GM23338 (cell line): ENCODE measurements around the gene OR51M1. TPM values are rescaled to one million over a fixed set of nuclear protein-coding genes. Genes with fewer than 3 reads are reported as not detected.

ENCODE experiments used
- ATAC-seq: fragments of 200-7000 bp; cut with Tn5 transposase; 3 replicates; pipeline ENCODE4 v1.9.1; 2020
- DNase-seq: peaks from one replicate; pipeline ENCODE4 v3.0.0-alpha.2; 2015; ENCODE audit warnings: low spot score
- H2AFZ ChIP-seq: fragments of 200-600 bp; sonication (generic); 2 replicates; pipeline ENCODE4 v1.8.0; 2016; ENCODE audit warnings: antibody characterized with exemption, mild to moderate bottlenecking, moderate library complexity
- H3F3A ChIP-seq: fragments of 200-600 bp; sonication (generic); replicated peaks from 2 replicates; pipeline ENCODE4 v1.8.0; 2017; ENCODE audit warnings: antibody characterized with exemption, mixed run types, low read depth
- H3K27ac ChIP-seq: fragments of 200-600 bp; sonication (generic); 2 replicates; pipeline ENCODE4 v1.6.1; 2016; ENCODE audit warnings: low read depth
- H3K27me3 ChIP-seq: fragments of 200-600 bp; sonication (generic); 2 replicates; pipeline ENCODE4 v1.8.0; 2016; ENCODE audit warnings: mild to moderate bottlenecking, mixed run types, moderate library complexity; ENCODE audit not compliant: insufficient read depth
- H3K36me3 ChIP-seq: fragments of 200-600 bp; sonication (generic); 2 replicates; pipeline ENCODE4 v1.8.0; 2016; ENCODE audit warnings: mild to moderate bottlenecking; ENCODE audit not compliant: insufficient read depth
- H3K4me1 ChIP-seq: fragments of 200-600 bp; sonication (generic); 2 replicates; pipeline ENCODE4 v1.8.0; 2016; ENCODE audit warnings: mild to moderate bottlenecking, moderate library complexity; ENCODE audit not compliant: insufficient read depth
- H3K4me2 ChIP-seq: fragments of 200-600 bp; sonication (generic); 2 replicates; pipeline ENCODE4 v1.7.1; 2017; ENCODE audit warnings: mixed run types
- H3K4me3 ChIP-seq: fragments of 200-600 bp; sonication (generic); 2 replicates; pipeline ENCODE4 v1.6.1; 2016; ENCODE audit warnings: mixed run types
- H3K79me2 ChIP-seq: fragments of 200-600 bp; sonication (generic); replicated peaks from 2 replicates; pipeline ENCODE4 v1.8.0; 2017; ENCODE audit warnings: mild to moderate bottlenecking; ENCODE audit not compliant: insufficient read depth
- H3K9me2 ChIP-seq: fragments of 200-600 bp; sonication (generic); 2 replicates; pipeline ENCODE4 v1.8.0; 2017; ENCODE audit not compliant: insufficient read depth
- H4K20me1 ChIP-seq: fragments of 200-600 bp; sonication (generic); replicated peaks from 2 replicates; pipeline ENCODE4 v1.8.0; 2017; ENCODE audit warnings: mild to moderate bottlenecking; ENCODE audit not compliant: insufficient read depth
- H3K27ac Mint-ChIP-seq: 2 replicates; pipeline ENCODE4 v1.8.0; 2020; ENCODE audit warnings: inconsistent platforms, mild to moderate bottlenecking, moderate library complexity, mixed read lengths
- H3K27me3 Mint-ChIP-seq: 3 replicates; pipeline ENCODE4 v1.8.0; 2022; ENCODE audit warnings: low read depth, mild to moderate bottlenecking, moderate library complexity, mixed read lengths, inconsistent platforms; ENCODE audit not compliant: insufficient read depth, poor library complexity
- H3K36me3 Mint-ChIP-seq: 3 replicates; pipeline ENCODE4 v1.8.0; 2021; ENCODE audit warnings: low read depth, mild to moderate bottlenecking, inconsistent platforms, moderate library complexity, mixed read lengths
- H3K4me1 Mint-ChIP-seq: 3 replicates; pipeline ENCODE4 v1.8.0; 2020; ENCODE audit warnings: mild to moderate bottlenecking, inconsistent platforms, mixed read lengths
- H3K4me3 Mint-ChIP-seq: 3 replicates; pipeline ENCODE4 v1.8.0; 2021; ENCODE audit warnings: moderate library complexity, mild to moderate bottlenecking, inconsistent platforms, mixed read lengths
- H3K9me3 Mint-ChIP-seq: 3 replicates; pipeline ENCODE4 v1.8.0; 2020; ENCODE audit warnings: moderate library complexity, mild to moderate bottlenecking, inconsistent platforms, mixed read lengths
- CREB1 ChIP-seq: fragments of 250-450 bp; sonication (Bioruptor Pico); IDR thresholded peaks from 2 replicates; pipeline ENCODE4 v1.5.0; 2020; ENCODE audit warnings: low read depth, mild to moderate bottlenecking, moderate library complexity
- CTCF ChIP-seq, 2 experiments: fragments of 200-600 bp in 1 of 2; sonication (generic) in 1 of 2; conservative IDR thresholded peaks; 2 replicates each; pipeline versions ENCODE4 v1.5.1 to v1.6.1; 2016 to 2017; ENCODE audit warnings: antibody characterized with exemption in 2 of 2, low read depth in 2 of 2, mild to moderate bottlenecking in 2 of 2, moderate library complexity in 1 of 2
- ETS1 ChIP-seq: IDR thresholded peaks from 2 replicates; pipeline ENCODE4 v1.6.1; 2016; ENCODE audit warnings: antibody characterized with exemption
- EZH2 ChIP-seq: fragments of 200-600 bp; sonication (generic); IDR thresholded peaks from one replicate; pipeline ENCODE4 v1.8.0; 2017; ENCODE audit warnings: antibody characterized with exemption, mild to moderate bottlenecking, low read depth; ENCODE audit not compliant: unreplicated experiment
- EZH2phosphoT487 ChIP-seq: fragments of 200-600 bp; sonication (generic); IDR thresholded peaks from one replicate; pipeline ENCODE4 v1.8.1; 2018; ENCODE audit warnings: antibody characterized with exemption; ENCODE audit not compliant: unreplicated experiment
- JUNB ChIP-seq: IDR thresholded peaks from one replicate; pipeline ENCODE4 v1.6.1; 2016; ENCODE audit warnings: antibody characterized with exemption; ENCODE audit not compliant: unreplicated experiment
- NANOG ChIP-seq: IDR thresholded peaks from 2 replicates; pipeline ENCODE4 v1.6.1; 2016; ENCODE audit warnings: antibody characterized with exemption, borderline replicate concordance
- POLR2AphosphoS5 ChIP-seq: IDR thresholded peaks from 2 replicates; pipeline ENCODE4 v1.6.1; 2016; ENCODE audit warnings: antibody characterized with exemption, low read depth
- REST ChIP-seq: IDR thresholded peaks from one replicate; pipeline ENCODE4 v1.6.1; 2018; ENCODE audit warnings: antibody characterized with exemption; ENCODE audit not compliant: unreplicated experiment
- STAT1 ChIP-seq: IDR thresholded peaks from one replicate; pipeline ENCODE4 v1.6.1; 2016; ENCODE audit warnings: antibody characterized with exemption; ENCODE audit not compliant: unreplicated experiment
- ZNF114 ChIP-seq: fragments of 250-450 bp; sonication (Bioruptor Pico); IDR thresholded peaks from 2 replicates; pipeline ENCODE4 v1.5.0; 2020; ENCODE audit warnings: mild to moderate bottlenecking, moderate library complexity
- ZNF331 ChIP-seq: fragments of 250-450 bp; sonication (Bioruptor Pico); IDR thresholded peaks from 2 replicates; pipeline ENCODE4 v1.5.0; 2020; ENCODE audit warnings: low read depth, mild to moderate bottlenecking, moderate library complexity
- polyA plus RNA-seq: library from polyadenylated mRNA; unstranded; fragments of >200 nt; fragmentation: Nextera tagmentation; extraction: Ambion mirVana; gene quantifications from 2 replicates; pipeline ENCODE4 v1.2.1, GENCODE V29; 2016
- total RNA-seq: library from RNA; depleted of rRNA; stranded (reverse); fragments of >200 nt; shearing (Covaris generic); gene quantifications from 2 replicates; pipeline ENCODE4 v1.2.3, GENCODE V29; 2014

Gene OR51M1
- total and polyA plus RNA-seq, 2 experiments from 2014 or later, result 0.03 TPM; not detected in 1

- TF ChIP-seq NANOG, result no peak
- TF ChIP-seq EZH2, result no peak
- no peak for TF ChIP-seq EZH2phosphoT487
- TF ChIP-seq ETS1, result no peak
Observed at GRCh38 chr11:5421811-5422210, 38.2 kb downstream of the OR51M1 start, which contains the start of gene OR51Q1 (continued).

GRCh38 chr11:5423131-5423530 is 39.5 kb downstream of the OR51M1 start:
- no peaks in the 10 kb centered on the region for H4K20me1 ChIP-seq
- TF ChIP-seq CTCF (conservative IDR thresholded peaks at IDR 0.05; ENCODE audit: low read depth in 2 of 2), result no peak
- no peak for TF ChIP-seq ZNF114 (CRISPR knock-in tag)
- TF ChIP-seq ZNF331, result no peak
- TF ChIP-seq NANOG, result no peak
- TF ChIP-seq STAT1, result no peak
- no peak for TF ChIP-seq JUNB
- no peak for TF ChIP-seq CREB1 (CRISPR knock-in tag)
- TF ChIP-seq POLR2AphosphoS5, result no peak
- no peak for TF ChIP-seq ETS1
- no peak for TF ChIP-seq EZH2
- TF ChIP-seq REST, result no peak

More at GRCh38 chr11:5423131-5423530, 39.5 kb downstream of the OR51M1 start:
- Mint-ChIP-seq H3K9me3 (peaks cover 4% of the 10 kb centered on the region; the same call in 1 of the 3 replicates), H3K4me3 (no peak overlapping the region), H3K27me3 (no peaks in the 10 kb centered on the region), H3K4me1 (no peaks in the 10 kb centered on the region), H3K27ac (no peak overlapping the region), H3K36me3 (no peaks in the 10 kb centered on the region)
- H3K27me3 ChIP-seq, result no peaks in the 10 kb centered on the region
- H3K4me1 ChIP-seq, result no peaks in the 10 kb centered on the region
- H2AFZ ChIP-seq, result no peak overlapping the region
- ATAC-seq (no peak), DNase-seq (no peak)
- H3K36me3 ChIP-seq, result no peaks in the 10 kb centered on the region
- H3K4me2 ChIP-seq, result no peak overlapping the region
- H3F3A ChIP-seq, result no peaks in the 10 kb centered on the region
- H3K79me2 ChIP-seq, result no peaks in the 10 kb centered on the region
- H3K4me3 ChIP-seq, result no peak overlapping the region
- no peaks in the 10 kb centered on the region for H3K9me2 ChIP-seq
- H3K27ac ChIP-seq, result no peak overlapping the region
